GM10266 (cell line): ENCODE data around the gene ATAD2B.

Source experiments
- DNase-seq: peaks from one replicate; pipeline ENCODE4 v3.0.0; 2012; ENCODE audit errors: extremely low spot score
- CTCF ChIP-seq: IDR thresholded peaks from 2 replicates; pipeline ENCODE4 v1.5.1; 2012; ENCODE audit warnings: mild to moderate bottlenecking, low read depth; ENCODE audit not compliant: control insufficient read depth, insufficient read depth; ENCODE audit errors: missing control alignments

Gene ATAD2B

GRCh38 chr2:23709311-23709710, 217.6 kb downstream of the ATAD2B start:
- TF ChIP-seq CTCF: no peak
- no peak for DNase-seq

- TF ChIP-seq CTCF: no peak
- no peak for DNase-seq
Observed at GRCh38 chr2:23708771-23709170, 218.2 kb downstream of the ATAD2B start.

GRCh38 chr2:23707096-23707495, 219.8 kb downstream of the ATAD2B start:
- no peak for TF ChIP-seq CTCF
- DNase-seq: no peak

GRCh38 chr2:23706613-23707078, 220.3 kb downstream of the ATAD2B start:
- DNase-seq: no peak
- TF ChIP-seq CTCF: no peak

- DNase-seq: no peak
Observed at GRCh38 chr2:23705771-23706612, 220.9 kb downstream of the ATAD2B start.

GRCh38 chr2:23703583-23704385, 223.1 kb downstream of the ATAD2B start:
- no peak for TF ChIP-seq CTCF
- DNase-seq: no peak

More at GRCh38 chr2:23705771-23706612, 220.9 kb downstream of the ATAD2B start:
- TF ChIP-seq CTCF: no peak
